ENCODE measurements around the gene OXT.

The OXT gene

GRCh38 chr20:3115190-3116107, 44.0 kb downstream of the OXT start:
- DNase-seq, result peak; percentile 80

GRCh38 chr20:3116341-3116740, 44.9 kb downstream of the OXT start:
- no peak for DNase-seq

- DNase-seq, result peak; percentile 58
Measured at GRCh38 chr20:3117839-3118379, 46.5 kb downstream of the OXT start.

GRCh38 chr20:3119044-3119443, 47.6 kb downstream of the OXT start:
- no peak for DNase-seq

GRCh38 chr20:3121271-3121911, 50.0 kb downstream of the OXT start:
- no peak for DNase-seq

All from NCI-H69 (cell line).